Activated CD8-positive, alpha-beta memory T cell treated with anti-CD3 and anti-CD28 coated beads for 1 hour (primary cell): ENCODE results near the gene RPL21.

Experiments
- DNase-seq, 2 donors: peaks; one replicate each; pipeline ENCODE4 v3.0.0-alpha.2; 2020; ENCODE audit warnings: low read depth in 1 of 2; ENCODE audit errors: extremely low read depth in 1 of 2

RPL21 gene

GRCh38 chr13:27257648-27258253 is 6.4 kb downstream of the RPL21 start:
- no peak for DNase-seq

GRCh38 chr13:27258637-27259386 is 7.5 kb downstream of the RPL21 start:
- DNase-seq: no peak

- DNase-seq: no peak
These were observed 8.5 kb downstream of the RPL21 start for GRCh38 chr13:27259831-27260230.

- DNase-seq: no peak
These were observed 10.0 kb downstream of the RPL21 start for GRCh38 chr13:27261396-27261795.

GRCh38 chr13:27263438-27263837 is 12.1 kb downstream of the RPL21 start:
- no peak for DNase-seq

GRCh38 chr13:27264181-27264580 is 12.8 kb downstream of the RPL21 start:
- DNase-seq: no peak

GRCh38 chr13:27264648-27265047 is 13.3 kb downstream of the RPL21 start:
- DNase-seq: no peak

GRCh38 chr13:27266917-27267316 is 15.6 kb downstream of the RPL21 start:
- DNase-seq: no peak

GRCh38 chr13:27267596-27267995 is 16.2 kb downstream of the RPL21 start:
- no peak for DNase-seq

GRCh38 chr13:27269114-27269665 is 17.8 kb downstream of the RPL21 start:
- no peak for DNase-seq

- peak; percentile 28 to 65 for DNase-seq
These were observed 19.5 kb downstream of the RPL21 start, which contains the start of gene RASL11A for GRCh38 chr13:27270594-27271520. TSS of gene RASL11A (plus strand) at chr13:27270830. CDS start at chr13:27270945, 115 bp downstream.

- no peak for DNase-seq
These were observed 20.3 kb downstream of the RPL21 start for GRCh38 chr13:27271570-27272096.

GRCh38 chr13:27273658-27274425 is 22.5 kb downstream of the RPL21 start:
- DNase-seq: no peak

- no peak for DNase-seq
These were observed 23.3 kb downstream of the RPL21 start for GRCh38 chr13:27274631-27275030.

GRCh38 chr13:27276188-27276587 is 24.8 kb downstream of the RPL21 start:
- DNase-seq: no peak

- DNase-seq: no peak
These were observed 28.1 kb downstream of the RPL21 start for GRCh38 chr13:27279506-27279905.

- DNase-seq: no peak
These were observed 28.8 kb downstream of the RPL21 start for GRCh38 chr13:27280009-27280656.

- DNase-seq: no peak
These were observed 29.5 kb downstream of the RPL21 start for GRCh38 chr13:27280841-27281240.

- DNase-seq: no peak
These were observed 30.1 kb downstream of the RPL21 start for GRCh38 chr13:27281420-27281819.
